Limb (tissue), 2 donors: Measurements from ENCODE around the gene CCT7.
A peak's percentile ranks its signal among the peaks of the same experiment; 100 is the strongest.
"Not testable (repeated sequence)": the region's sequence is repeated elsewhere in the genome, so short reads cannot be mapped to it uniquely, and the experiment has no call there.

ENCODE experiments used
- DNase-seq, 2 donors: peaks; one replicate each; pipeline ENCODE4 v3.0.0-alpha.2; 2016; ENCODE audit errors: extremely low spot score in 2 of 2

Gene CCT7

GRCh38 chr2:73254343-73255006 lies 20.4 kb downstream of the CCT7 start:
- DNase-seq: no peak

GRCh38 chr2:73255007-73255644 lies 21.0 kb downstream of the CCT7 start:
- DNase-seq: no peak

GRCh38 chr2:73255907-73256617 lies 22.0 kb downstream of the CCT7 start:
- DNase-seq: no peak

- no peak for DNase-seq
These were observed 22.5 kb downstream of the CCT7 start for GRCh38 chr2:73256618-73256922.

- DNase-seq: no peak
These were observed 22.9 kb downstream of the CCT7 start for GRCh38 chr2:73257021-73257420.

GRCh38 chr2:73257425-73258125 lies 23.5 kb downstream of the CCT7 start:
- DNase-seq: no peak

GRCh38 chr2:73258186-73258912 lies 24.2 kb downstream of the CCT7 start:
- DNase-seq: no peak

- no peak for DNase-seq
These were observed 24.8 kb downstream of the CCT7 start for GRCh38 chr2:73258913-73259215.

- no peak for DNase-seq
These were observed 25.2 kb downstream of the CCT7 start for GRCh38 chr2:73259276-73259675.

GRCh38 chr2:73259704-73260337 lies 25.7 kb downstream of the CCT7 start:
- no peak for DNase-seq

GRCh38 chr2:73260338-73260984 lies 26.4 kb downstream of the CCT7 start:
- DNase-seq: peak in 1 of 2 donors; percentile 50

- DNase-seq: no peak
These were observed 28.1 kb downstream of the CCT7 start for GRCh38 chr2:73262108-73262651.

- DNase-seq: not testable (repeated sequence)
These were observed 28.8 kb downstream of the CCT7 start for GRCh38 chr2:73262691-73263429.

GRCh38 chr2:73263540-73264331 lies 29.6 kb downstream of the CCT7 start:
- DNase-seq: no peak

- no peak for DNase-seq
These were observed 30.2 kb downstream of the CCT7 start for GRCh38 chr2:73264332-73264606.

- no peak for DNase-seq
These were observed 30.7 kb downstream of the CCT7 start for GRCh38 chr2:73264783-73265182.

- DNase-seq: no peak
These were observed 31.4 kb downstream of the CCT7 start for GRCh38 chr2:73265298-73266060.

GRCh38 chr2:73266061-73266901 lies 32.2 kb downstream of the CCT7 start:
- DNase-seq: no peak
